CD4-positive, alpha-beta T cell treated with Interleukin-2 at 100 ng/mL for 4 hours (primary cell): ENCODE results near the gene HPCAL1.

ENCODE experiments used
- DNase-seq: peaks from one replicate; pipeline ENCODE4 v3.0.0-alpha.2; 2020; ENCODE audit warnings: low spot score

The HPCAL1 gene

DNA sequence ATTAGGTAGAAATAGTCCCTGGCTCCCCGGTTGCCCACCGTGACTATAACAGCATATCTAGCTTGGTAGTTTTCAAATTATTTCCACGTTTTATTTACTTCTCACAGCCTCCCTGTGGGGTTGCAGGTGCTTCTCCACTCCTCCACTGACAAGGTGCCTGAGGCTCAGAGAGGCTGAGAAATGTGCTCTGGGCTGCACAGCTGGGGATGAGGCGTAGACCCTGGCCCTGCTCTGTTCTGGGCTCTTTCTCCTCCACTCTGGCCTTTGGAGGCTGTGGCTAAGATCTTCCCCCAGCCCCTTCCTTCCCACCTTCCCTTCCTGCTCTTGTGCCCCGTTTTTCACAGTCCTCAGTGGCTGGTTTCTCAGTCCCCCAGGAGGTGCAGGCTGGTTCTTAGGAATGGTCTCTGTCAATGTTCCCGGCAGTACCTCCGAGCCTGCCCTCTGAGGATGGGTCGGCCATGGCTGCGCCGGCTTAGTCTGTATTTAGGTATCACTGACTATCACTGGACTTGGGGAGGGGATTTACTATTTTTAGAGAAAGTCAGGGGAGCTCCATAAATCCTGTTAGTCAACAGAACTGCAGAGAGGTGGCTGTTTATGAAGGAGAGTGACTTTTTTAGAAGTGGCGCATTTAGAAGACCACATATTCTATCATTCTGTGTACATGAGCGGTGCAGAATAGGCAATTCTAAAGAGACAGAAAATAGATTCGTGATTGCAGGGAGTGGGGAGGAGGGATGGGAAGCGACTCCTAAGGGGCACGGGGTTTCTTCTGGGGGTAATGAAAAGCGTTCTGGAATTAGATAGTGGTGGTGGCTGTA, 35.0 kb downstream of the HPCAL1 start:
- no peak for DNase-seq

GRCh38 chr2:10338270-10339188, 35.8 kb downstream of the HPCAL1 start:
- no peak for DNase-seq

GRCh38 chr2:10339647-10340592, 37.2 kb downstream of the HPCAL1 start:
- DNase-seq: no peak

DNA sequence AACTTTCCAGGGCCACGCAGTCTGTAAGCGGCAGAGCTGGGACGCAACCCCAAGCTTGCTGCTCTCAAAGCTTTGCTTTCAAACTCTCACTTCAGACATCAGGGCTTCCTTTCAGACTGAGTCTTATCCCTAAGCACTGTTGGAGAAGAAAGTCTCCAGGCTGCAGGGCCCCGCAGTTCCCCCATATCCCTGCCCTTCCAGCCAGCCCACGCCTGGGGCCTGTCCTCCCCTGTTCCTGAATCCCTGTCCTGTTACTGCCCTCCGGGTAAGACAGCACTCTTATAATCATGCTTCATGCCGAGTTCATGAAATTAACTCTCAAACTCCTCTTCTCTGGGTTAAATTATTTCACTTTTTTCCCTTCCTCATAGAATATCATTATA, 37.9 kb downstream of the HPCAL1 start:
- no peak for DNase-seq

DNA sequence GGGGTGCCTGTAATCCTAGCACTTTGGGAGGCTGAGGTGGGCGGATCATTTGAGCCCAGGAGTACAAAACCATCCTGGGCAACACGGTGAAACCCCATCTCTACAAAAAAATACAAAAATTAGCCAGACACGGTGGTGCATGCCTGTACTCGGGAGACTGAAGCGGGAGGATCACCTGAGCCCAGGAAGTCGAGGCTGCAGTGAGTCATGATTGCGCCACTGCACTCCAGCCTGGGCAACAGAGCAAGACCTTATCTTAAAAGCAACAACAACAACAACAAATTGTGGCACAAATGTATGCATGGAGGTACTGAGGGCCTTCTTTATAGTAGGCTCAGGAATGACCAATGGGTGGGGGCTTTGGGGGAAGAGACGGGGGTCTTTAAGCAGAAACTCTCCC, 38.5 kb downstream of the HPCAL1 start:
- no peak for DNase-seq

GRCh38 chr2:10342245-10342951, 39.7 kb downstream of the HPCAL1 start:
- DNase-seq: no peak

GRCh38 chr2:10343191-10343590, 40.5 kb downstream of the HPCAL1 start:
- DNase-seq: no peak

DNA sequence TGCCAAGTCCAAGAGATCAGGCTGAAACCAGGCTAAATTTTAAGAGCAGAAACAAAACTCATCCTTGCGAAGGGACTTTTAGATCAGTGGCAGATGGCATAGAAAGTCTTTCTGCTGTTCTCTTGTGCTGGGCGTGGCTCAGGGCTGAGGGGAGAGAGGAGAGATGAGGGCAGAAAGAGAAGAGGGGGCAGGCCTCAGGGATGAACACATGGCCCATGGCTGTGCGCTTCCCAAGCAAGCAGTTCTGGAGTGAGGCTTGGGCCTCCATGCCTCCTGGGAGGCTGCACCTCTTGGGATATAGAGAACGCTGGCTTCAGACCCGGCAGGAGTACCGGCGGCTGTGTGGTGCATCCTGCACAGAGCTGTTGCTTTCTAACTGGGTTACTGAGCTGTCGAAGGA, 41.0 kb downstream of the HPCAL1 start:
- no peak for DNase-seq

GRCh38 chr2:10344105-10345066, 41.7 kb downstream of the HPCAL1 start:
- DNase-seq: no peak

DNA sequence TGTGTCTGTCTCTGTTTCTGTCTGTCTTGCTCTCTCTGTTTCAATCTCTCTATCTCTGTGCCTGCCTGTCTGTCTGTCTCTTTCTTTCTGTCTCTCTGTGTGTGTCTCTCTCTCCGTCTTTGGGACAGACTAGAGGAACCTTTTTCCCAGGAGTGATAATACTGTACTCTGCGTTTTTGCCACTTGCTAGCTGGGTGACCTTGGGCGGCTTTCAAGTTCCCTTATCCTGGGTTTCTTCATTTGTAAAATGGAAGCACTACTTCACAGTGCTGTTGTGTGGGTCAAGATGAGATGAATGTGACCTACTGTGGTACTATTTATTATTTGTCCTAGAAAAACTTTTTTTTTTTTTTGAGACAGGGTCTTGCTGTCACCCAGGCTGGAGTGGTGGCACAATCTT, 42.4 kb downstream of the HPCAL1 start:
- DNase-seq: no peak

GRCh38 chr2:10345813-10346212, 43.1 kb downstream of the HPCAL1 start:
- no peak for DNase-seq

DNA sequence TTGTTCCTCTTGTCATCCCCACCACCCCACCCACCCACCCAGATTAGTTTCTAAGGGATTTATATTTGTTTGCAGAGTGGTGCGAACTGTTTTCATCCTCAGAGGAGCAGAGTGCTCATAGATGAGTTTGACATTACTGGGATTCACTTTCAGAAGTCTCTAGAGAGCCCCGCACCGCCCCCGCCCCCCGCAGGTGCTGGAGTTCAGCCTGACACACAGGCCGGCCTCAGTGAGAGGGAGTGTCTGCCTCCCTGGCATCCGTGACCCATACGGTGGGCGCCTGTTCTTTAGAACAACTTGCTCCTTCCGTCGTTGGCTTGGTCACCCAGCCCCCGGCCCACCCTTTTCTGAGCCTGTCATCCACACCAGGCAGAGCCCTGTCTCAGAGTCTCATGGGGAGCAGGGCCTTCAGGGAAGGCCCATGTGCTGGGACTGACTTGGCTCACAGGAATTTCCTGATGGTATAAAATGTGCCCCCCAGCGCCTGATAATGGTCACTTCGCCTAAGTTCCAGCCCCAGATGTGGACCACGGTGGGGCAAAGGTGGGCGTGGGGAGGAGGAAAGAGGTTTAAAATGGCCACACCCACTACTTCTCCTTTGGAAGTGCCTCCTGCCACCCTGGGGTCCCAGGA, 44.3 kb downstream of the HPCAL1 start:
- DNase-seq: no peak

DNA sequence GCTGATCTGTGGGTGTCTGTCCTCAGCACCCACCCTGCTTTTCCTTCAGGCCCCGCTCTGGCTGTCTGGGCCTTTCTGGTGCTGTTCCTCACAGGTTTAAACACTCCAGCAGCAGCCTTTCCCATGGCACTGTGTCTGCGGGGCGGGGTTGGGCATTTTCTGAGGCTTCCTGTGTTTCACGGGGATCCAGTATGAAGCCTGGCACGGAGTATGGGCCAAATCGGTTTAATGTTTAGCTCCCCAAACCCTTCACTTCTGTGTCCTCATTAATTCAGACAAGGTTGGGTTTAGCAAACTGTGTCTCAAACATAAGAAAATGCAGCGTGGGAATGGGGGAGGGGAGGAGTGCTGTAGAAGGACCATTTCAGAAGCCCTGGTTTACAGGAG, 44.9 kb downstream of the HPCAL1 start:
- no peak for DNase-seq

- no peak for DNase-seq
Observed at GRCh38 chr2:10348891-10349290, 46.2 kb downstream of the HPCAL1 start.

GRCh38 chr2:10350761-10351160, 48.1 kb downstream of the HPCAL1 start:
- no peak for DNase-seq

DNA sequence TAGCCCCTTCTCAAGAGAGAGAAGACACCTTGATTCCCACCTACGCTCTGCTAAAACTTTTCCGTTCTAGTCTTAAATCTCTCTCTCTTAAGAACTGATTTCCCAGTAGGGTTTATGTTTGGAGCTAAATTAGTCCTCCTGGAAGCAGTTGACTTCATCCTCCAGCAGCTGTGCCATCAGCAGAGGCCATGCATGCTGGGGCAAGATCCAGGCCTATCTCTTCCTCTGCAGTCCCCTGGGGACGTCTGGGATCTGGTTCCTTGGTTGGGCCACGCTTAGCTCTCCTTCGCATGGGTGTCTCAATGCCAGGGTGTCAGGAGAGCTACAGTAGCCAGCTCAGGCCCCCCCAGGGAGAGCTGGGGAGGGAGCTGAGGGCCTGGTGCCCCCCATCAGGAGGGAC, 49.7 kb downstream of the HPCAL1 start:
- DNase-seq: no peak

- no peak for DNase-seq
Observed at GRCh38 chr2:10352972-10353371, 50.3 kb downstream of the HPCAL1 start.

DNA sequence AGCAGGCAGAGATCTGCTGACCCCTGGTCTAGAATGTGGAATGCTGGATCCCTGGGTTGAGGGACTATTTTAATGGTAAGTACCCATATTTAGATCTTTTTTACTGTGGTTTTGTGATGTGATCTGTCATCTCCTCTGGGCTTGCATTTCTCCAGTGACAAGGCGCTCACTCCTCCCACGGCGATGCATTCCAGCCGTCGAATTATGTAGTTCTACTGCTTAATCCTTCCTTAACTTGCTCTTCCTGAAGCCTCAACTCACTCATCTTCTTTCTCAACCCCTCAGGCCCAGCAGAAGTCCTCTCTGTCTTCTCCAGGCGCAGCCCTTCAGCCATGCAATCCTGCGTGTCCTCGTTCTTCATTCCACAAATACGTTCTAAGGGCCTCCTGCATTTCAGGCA, 51.2 kb downstream of the HPCAL1 start:
- no peak for DNase-seq

DNA sequence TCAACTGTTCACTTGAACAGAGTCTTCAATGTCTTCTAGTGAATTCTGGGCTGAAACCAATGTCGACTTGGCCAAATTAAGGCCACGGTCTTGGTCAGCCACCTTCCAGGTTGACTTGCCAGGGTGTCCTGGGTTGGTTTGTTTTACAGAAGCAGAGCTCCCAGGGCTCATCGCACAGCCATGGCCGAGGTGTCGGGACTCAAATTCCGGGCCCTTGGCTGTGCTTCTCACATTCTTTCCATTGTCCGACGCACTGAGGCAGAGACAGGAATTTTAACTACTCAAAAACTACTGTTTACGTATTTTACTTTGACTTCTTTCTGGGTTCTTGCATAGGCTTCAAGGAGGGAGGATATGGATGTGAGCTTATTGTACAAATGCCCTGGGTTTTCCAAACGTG, 51.7 kb downstream of the HPCAL1 start:
- no peak for DNase-seq
